Stimulated activated naive CD8-positive, alpha-beta T cell treated with anti-CD3 and anti-CD28 coated beads, Interleukin-15, Interleukin-2, amounts not matched to agents 100 U/mL and 50 U/mL, for 24 hours (primary cell): Measurements from ENCODE around the gene PRRT2.

Experiments
- ATAC-seq: fragments of 150-1000 bp; cut with Tn5 transposase; one replicate; pipeline ENCODE4 v1.10.0; 2021
- DNase-seq: peaks from one replicate; pipeline ENCODE4 v3.0.0; 2021

Gene PRRT2

GRCh38 chr16:29835926-29836325, 23.9 kb downstream of the PRRT2 start:
- DNase-seq, result no peak
- ATAC-seq, result no peak

GRCh38 chr16:29836623-29837022, 24.6 kb downstream of the PRRT2 start:
- ATAC-seq (no peak), DNase-seq (no peak)

DNA sequence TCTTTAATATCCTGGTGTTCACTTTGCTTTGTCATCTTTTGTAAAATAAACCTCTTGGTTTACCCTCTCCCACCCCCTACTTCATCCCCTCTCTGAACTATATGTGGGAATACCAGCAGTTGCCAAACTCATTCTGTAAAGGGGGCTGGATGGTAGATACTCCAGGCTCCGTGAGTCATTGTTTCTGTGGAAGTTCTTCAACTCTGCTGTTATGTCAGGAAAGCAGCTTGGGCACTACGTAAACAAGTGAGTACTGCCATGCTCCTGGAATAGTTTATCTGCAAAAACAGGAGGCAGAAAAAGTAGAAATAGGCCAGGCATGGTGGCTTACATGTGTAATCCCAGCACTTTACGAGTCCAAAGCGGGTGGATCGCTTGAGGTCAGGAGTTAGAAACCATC, 25.8 kb downstream of the PRRT2 start:
- DNase-seq, result no peak
- ATAC-seq, result no peak

DNA sequence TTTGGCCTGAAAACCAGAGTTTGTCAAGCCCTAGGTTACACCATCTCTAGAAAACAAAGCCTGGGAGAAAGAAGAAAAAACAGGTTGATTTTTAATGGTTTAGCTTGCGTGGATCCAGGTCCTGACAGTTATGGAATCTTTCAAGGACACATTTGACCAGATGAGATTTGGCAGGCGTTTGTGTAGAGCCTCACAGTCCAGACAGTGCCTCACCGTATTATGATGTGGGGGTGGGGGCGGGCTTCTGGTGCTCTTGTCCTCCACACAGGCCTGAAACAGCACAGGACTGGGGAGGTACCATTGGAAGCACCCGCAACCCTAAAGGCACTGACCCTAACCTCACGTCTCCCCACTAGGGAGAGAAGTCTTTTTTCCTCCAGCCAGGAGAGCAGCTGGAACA, 27.8 kb downstream of the PRRT2 start:
- ATAC-seq (no peak), DNase-seq (no peak)

- ATAC-seq (no peak), DNase-seq (no peak)
These were observed 28.2 kb downstream of the PRRT2 start for GRCh38 chr16:29840240-29840639.

GRCh38 chr16:29841631-29842030, 29.6 kb downstream of the PRRT2 start:
- no peak for DNase-seq
- ATAC-seq, result no peak

GRCh38 chr16:29842732-29843346, 30.8 kb downstream of the PRRT2 start:
- no peak for ATAC-seq
- no peak for DNase-seq

DNA sequence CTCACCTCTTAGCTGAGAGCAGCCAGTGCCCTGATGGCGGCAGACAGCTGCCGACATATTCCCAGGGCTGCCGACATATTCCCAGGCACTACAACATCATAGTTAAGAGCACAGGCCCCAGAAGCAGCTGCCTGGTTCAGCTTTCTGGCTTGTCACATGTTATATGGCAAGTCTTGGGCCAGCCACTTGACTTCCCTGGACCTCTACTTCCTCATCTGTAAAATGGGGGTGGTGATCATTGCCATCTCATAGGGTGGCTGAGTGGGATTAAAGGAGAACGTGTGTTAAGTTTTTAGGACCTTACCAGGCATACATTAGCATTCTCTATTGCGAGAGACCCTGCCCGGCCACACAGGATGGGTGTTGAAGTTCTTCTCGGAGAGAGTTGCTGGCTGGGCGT, 31.9 kb downstream of the PRRT2 start:
- ATAC-seq (no peak), DNase-seq (no peak)

GRCh38 chr16:29844575-29845331, 32.8 kb downstream of the PRRT2 start:
- ATAC-seq, result no peak

DNA sequence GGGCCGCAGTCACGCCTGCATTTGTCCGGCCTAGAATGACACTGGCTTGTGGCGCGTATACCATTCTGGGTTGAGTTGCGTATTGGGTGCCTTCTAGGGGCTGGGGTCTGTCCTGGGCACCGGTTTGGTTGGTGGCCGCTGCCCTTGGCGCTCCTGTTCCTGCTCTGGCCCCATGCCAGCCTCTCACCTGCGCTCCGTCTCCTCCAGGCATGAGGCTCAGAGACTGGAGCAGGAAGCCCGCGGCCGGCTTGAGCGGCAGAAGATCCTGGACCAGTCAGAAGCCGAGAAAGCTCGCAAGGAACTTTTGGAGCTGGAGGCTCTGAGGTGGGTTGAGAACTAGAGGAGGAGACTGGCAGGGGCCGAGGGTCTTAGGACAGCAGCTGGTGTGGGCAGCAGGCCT, 33.7 kb downstream of the PRRT2 start:
- ATAC-seq (no peak), DNase-seq (no peak)

More at GRCh38 chr16:29844575-29845331, 32.8 kb downstream of the PRRT2 start:
- DNase-seq, result no peak

DNA sequence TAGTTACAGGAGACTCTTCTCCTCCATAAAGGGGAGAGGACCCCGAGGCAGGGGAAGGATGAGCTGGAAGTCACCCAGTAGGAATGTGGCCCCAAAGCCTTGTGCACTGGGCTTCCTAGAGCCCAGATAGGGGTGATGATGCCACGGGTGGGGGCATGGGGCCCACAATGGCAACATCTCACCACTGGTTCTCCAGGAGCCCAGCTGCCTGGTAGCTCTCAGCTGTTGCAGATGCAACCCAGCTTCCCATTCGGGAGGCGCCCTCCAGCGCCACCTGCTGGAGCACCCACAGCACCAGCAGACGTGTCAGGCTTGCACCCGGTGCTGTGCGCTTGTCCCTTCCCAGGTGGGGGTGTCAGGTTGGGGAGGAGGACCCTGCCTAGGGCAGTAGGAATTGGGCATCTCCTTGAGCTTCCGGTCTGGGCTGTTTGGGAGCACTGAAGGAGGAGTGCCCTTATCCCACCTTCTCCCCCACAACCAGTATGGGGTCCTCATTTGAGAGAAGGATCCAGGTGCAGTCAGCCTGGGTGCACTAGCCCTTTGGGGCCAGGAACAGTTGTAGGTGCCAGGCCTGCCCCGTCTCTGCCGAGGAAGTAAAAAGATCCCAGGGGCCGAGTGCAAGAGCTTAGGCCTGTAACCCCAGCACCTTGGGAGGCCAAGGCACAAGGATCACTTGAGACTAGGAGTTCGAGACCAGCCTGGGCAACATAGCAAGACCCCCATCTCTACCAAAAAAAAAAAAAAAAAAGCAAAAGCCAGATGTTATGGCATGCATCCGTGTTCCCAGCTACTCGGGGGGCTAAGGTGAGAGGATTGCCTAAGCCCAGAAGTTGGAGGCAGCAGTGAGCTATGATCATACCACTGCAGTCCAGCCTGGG, 36.7 kb downstream of the PRRT2 start:
- ATAC-seq (peak; percentile 92), DNase-seq (peak; percentile 88)

- ATAC-seq, result no peak
- DNase-seq, result no peak
These were observed 37.5 kb downstream of the PRRT2 start for GRCh38 chr16:29849505-29849904.

- ATAC-seq (no peak), DNase-seq (no peak)
These were observed 39.0 kb downstream of the PRRT2 start for GRCh38 chr16:29850998-29851397.

GRCh38 chr16:29852654-29853053, 40.7 kb downstream of the PRRT2 start:
- no peak for DNase-seq
- no peak for ATAC-seq

GRCh38 chr16:29854520-29855100, 42.6 kb downstream of the PRRT2 start:
- ATAC-seq (peak; percentile 25), DNase-seq (no peak)

- no peak for DNase-seq
- no peak for ATAC-seq
These were observed 45.3 kb downstream of the PRRT2 start for GRCh38 chr16:29857133-29857760.

DNA sequence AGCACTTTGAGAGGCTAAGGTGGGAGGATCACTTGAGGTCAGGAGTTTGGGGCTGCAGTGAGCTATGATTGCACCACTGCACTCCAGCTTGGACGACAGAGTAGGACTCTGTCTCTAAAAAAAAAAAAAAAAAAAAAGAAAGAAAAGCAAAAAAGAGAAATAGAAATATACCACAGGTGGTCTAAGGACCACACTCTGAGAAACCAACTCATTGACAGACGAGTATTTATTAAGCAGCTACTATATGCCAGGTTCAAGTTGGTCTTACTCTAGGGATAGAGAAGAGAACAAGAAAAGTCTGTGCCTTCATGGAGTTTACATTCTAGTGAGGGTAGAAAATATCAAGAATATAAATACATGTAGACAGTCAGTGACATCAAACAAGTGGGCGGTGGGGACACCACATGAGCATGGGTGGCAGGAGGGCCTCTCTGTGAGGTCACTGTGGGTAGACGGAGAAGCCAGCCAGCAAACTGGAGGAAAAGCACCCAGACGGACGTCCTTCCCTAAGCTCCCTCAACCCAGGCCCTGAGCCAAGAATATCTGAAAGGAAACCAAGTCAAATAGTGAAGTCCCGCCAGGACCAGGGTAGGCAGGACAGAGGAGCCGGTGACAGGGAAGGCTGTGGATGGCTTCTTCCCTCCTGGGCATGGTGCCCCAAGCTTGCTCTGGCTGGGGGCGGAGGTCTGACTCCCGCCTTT, 46.3 kb downstream of the PRRT2 start:
- DNase-seq (no peak), ATAC-seq (no peak)

DNA sequence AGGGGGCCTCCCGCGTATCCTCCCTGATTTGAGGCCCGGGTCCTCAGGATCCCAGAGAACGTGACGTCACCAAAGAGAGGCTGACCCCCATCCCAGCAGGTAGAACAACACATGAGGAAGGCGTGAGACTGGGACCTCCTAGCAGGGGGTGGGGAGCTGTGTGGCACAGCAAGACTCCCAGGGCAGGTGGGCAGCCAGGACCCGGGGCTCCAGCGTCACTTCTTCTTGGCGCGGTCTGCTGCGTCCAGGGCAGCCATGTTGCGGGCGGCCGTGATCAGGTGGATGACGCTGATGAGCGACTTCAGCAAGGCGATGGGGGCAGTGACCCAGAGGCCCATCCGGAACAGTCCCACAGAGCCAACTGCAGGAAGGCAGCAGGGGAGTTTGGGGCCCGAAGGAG, 47.0 kb downstream of the PRRT2 start:
- DNase-seq, result no peak
- no peak for ATAC-seq

DNA sequence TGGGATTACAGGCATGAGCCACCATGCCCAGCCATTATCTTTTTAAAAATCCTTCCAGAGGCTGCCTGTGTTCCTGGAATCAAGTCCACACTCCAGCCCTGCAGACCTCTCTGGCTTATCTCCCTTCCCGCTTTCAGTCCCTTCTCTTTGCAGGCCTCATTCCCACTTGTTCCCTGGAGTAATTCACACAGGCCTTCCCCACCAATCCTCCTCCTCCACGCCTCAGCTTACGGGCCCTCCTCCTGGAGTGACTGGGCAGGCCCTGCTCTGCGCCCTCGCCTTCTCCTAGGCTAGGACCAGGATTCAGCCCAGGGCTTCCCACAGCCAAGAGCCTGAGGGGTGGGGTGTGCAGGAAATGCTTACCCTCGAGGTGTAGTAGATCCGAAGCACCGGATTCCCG, 48.2 kb downstream of the PRRT2 start:
- ATAC-seq, result no peak
- DNase-seq, result no peak

GRCh38 chr16:29862383-29862883, 50.4 kb downstream of the PRRT2 start:
- DNase-seq (peak; percentile 20), ATAC-seq (no peak)
